Panc1 (cell line): ENCODE results near the gene APBB1IP. TPM values are rescaled to one million over a fixed set of nuclear protein-coding genes. Genes with fewer than 3 reads are reported as not detected.

Experiments
- ATAC-seq: fragments of 200-7000 bp; cut with Tn5 transposase; 2 replicates; pipeline ENCODE4 v1.9.1; 2020; ENCODE audit warnings: mild to moderate bottlenecking, moderate library complexity
- BruUV-seq: library from RNA; stranded (reverse); fragments of 400-500 nt; replicated peaks from 2 replicates; lab custom pipeline; 2021; lab: Mats Ljungman, UMichigan
- CTCF ChIA-PET: fragments of 300-600 bp; sonication (Branson Sonifier 250); formaldehyde crosslinking; loops from one replicate; lab custom pipeline; 2022; ENCODE audit warnings: antibody characterized with exemption; lab: Charles Lee
- POLR2A ChIA-PET: fragments of 300-600 bp; sonication (Branson Sonifier 250); formaldehyde crosslinking; loops from one replicate; lab custom pipeline; 2022; ENCODE audit warnings: antibody characterized with exemption; lab: Charles Lee
- DNase-seq: peaks from one replicate; pipeline ENCODE4 v3.0.0-alpha.2; 2010; ENCODE audit warnings: low read depth, low spot score
- H3K27ac ChIP-seq: 2 replicates; pipeline ENCODE4 v1.5.1; 2011; ENCODE audit warnings: mild to moderate bottlenecking, low read length, inconsistent platforms
- H3K27me3 ChIP-seq: fragments of 200-500 bp; sonication (Bioruptor generic); 2 replicates; pipeline ENCODE4 v1.6.0; 2014; ENCODE audit warnings: low read length, inconsistent platforms; ENCODE audit not compliant: control insufficient read depth, insufficient read depth
- H3K36me3 ChIP-seq: fragments of 200-500 bp; sonication (Bioruptor generic); 2 replicates; pipeline ENCODE4 v1.5.1; 2014; ENCODE audit warnings: inconsistent platforms, mild to moderate bottlenecking, low read length, moderate library complexity; ENCODE audit not compliant: control insufficient read depth, insufficient read depth
- H3K4me1 ChIP-seq: 2 replicates; pipeline ENCODE4 v1.5.1; 2011; ENCODE audit warnings: inconsistent platforms, mild to moderate bottlenecking, low read length, moderate library complexity; ENCODE audit not compliant: control insufficient read depth, insufficient read depth
- H3K4me3 ChIP-seq, 2 experiments: 2 replicates each; pipeline ENCODE4 v1.5.1; 2011 to 2012; ENCODE audit warnings: low read depth in 2 of 2, low read length in 2 of 2, mild to moderate bottlenecking in 2 of 2, inconsistent platforms in 1 of 2, moderate library complexity in 1 of 2
- H3K9me3 ChIP-seq: fragments of 200-500 bp; sonication (Bioruptor generic); 2 replicates; pipeline ENCODE4 v1.5.1; 2014; ENCODE audit warnings: low read depth, mild to moderate bottlenecking, inconsistent platforms, low read length, moderate library complexity; ENCODE audit not compliant: control insufficient read depth, insufficient read depth
- POLR2AphosphoS5 ChIP-seq: IDR thresholded peaks from 2 replicates; pipeline ENCODE4 v1.6.1; 2012; ENCODE audit warnings: mild to moderate bottlenecking, low read depth, low read length, moderate library complexity
- REST ChIP-seq, 2 experiments: IDR thresholded peaks; 2 replicates each; pipeline ENCODE4 v1.6.1; 2011 to 2012; ENCODE audit warnings: low read depth in 2 of 2, control low read depth in 1 of 2, low read length in 1 of 2, mild to moderate bottlenecking in 1 of 2, moderate library complexity in 1 of 2; ENCODE audit not compliant: insufficient read depth in 1 of 2
- SIN3A ChIP-seq: IDR thresholded peaks from 2 replicates; pipeline ENCODE4 v1.6.1; 2012; ENCODE audit warnings: low read depth, mild to moderate bottlenecking, low read length, moderate library complexity, borderline replicate concordance; ENCODE audit not compliant: insufficient read depth
- TCF7L2 ChIP-seq: IDR thresholded peaks from 2 replicates; pipeline ENCODE4 v1.6.1; 2011; ENCODE audit warnings: mild to moderate bottlenecking, low read depth, low read length, inconsistent platforms
- in situ Hi-C: cut with HindIII; loops from 2 replicates; pipeline ENCODE4 v1.10.0; 2016; ENCODE audit warnings: low sequenced_read_pairs, low pct_unique_long_range_greater_than_20kb
- intact Hi-C: fragments of 100-400 bp; cut with micrococcal nuclease; formaldehyde crosslinking; loops from one replicate; pipeline ENCODE4 v1.10.0; 2022; ENCODE audit not compliant: unreplicated experiment
- total RNA-seq: library from RNA; stranded (reverse); gene quantifications from one replicate; pipeline ENCODE4 v1.2.1, GENCODE V29; 2021; ENCODE audit not compliant: unreplicated experiment
- TF ChIP-seq, protein P1 (sequence below): fragments of 450-650 bp; IDR thresholded peaks from 2 replicates; pipeline ENCODE4 v1.5.1; 2017; ENCODE audit warnings: mild to moderate bottlenecking

Gene APBB1IP
- total RNA-seq, 1 experiment from 2014 or later = 0.21 TPM

GRCh38 chr10:26499426-26499825, 61.3 kb downstream of the APBB1IP start:
- Histone ChIP-seq H3K9me3 (no peaks in the 10 kb centered on the region), H3K27me3 (no peaks in the 10 kb centered on the region), H3K27ac (no peak overlapping the region), H3K4me1 (no peaks in the 10 kb centered on the region), H3K36me3 (no peaks in the 10 kb centered on the region), H3K4me3 (no peak overlapping the region)
- TF ChIP-seq REST (IDR thresholded peaks at IDR 0.05; ENCODE audit: insufficient read depth in 1 of 2, low read depth in 2 of 2, low read length in 1 of 2) = no peak
- no peak for TF ChIP-seq POLR2AphosphoS5
- TF ChIP-seq, protein P1, sequence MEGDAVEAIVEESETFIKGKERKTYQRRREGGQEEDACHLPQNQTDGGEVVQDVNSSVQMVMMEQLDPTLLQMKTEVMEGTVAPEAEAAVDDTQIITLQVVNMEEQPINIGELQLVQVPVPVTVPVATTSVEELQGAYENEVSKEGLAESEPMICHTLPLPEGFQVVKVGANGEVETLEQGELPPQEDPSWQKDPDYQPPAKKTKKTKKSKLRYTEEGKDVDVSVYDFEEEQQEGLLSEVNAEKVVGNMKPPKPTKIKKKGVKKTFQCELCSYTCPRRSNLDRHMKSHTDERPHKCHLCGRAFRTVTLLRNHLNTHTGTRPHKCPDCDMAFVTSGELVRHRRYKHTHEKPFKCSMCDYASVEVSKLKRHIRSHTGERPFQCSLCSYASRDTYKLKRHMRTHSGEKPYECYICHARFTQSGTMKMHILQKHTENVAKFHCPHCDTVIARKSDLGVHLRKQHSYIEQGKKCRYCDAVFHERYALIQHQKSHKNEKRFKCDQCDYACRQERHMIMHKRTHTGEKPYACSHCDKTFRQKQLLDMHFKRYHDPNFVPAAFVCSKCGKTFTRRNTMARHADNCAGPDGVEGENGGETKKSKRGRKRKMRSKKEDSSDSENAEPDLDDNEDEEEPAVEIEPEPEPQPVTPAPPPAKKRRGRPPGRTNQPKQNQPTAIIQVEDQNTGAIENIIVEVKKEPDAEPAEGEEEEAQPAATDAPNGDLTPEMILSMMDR = no peak
- no peak for TF ChIP-seq TCF7L2
- TF ChIP-seq SIN3A = no peak
- in situ Hi-C loops (no loop called here), intact Hi-C loops (no loop called here)
- no peak for DNase-seq
- ChIA-PET POLR2A (interaction anchor here (0.6 kb wide), 1 partner anchor 1960 kb away, joined by 3 read pairs; no protein-coding TSS in a partner anchor), CTCF (no interaction called here)
- ATAC-seq = no peak
- no TSS peak for BruUV-seq

GRCh38 chr10:26502986-26503385, 64.8 kb downstream of the APBB1IP start:
- Histone ChIP-seq H3K27me3 (no peaks in the 10 kb centered on the region), H3K27ac (no peak overlapping the region), H3K4me1 (no peaks in the 10 kb centered on the region), H3K36me3 (no peaks in the 10 kb centered on the region), H3K9me3 (no peaks in the 10 kb centered on the region), H3K4me3 (no peak overlapping the region)
- POLR2A ChIA-PET = no interaction called here
- TF ChIP-seq, protein P1 = no peak
- no peak for TF ChIP-seq SIN3A
- TF ChIP-seq REST (IDR thresholded peaks at IDR 0.05; ENCODE audit: insufficient read depth in 1 of 2, low read depth in 2 of 2, low read length in 1 of 2) = no peak
- no peak for TF ChIP-seq POLR2AphosphoS5
- TF ChIP-seq TCF7L2 = no peak
- intact Hi-C loops (no loop called here), in situ Hi-C loops (no loop called here)
- DNase-seq = no peak
- CTCF ChIA-PET = no interaction called here
- ATAC-seq = no peak
- BruUV-seq = no TSS peak
